ENCODE data around the gene GRK5.
"Not testable (repeated sequence)": the region's sequence is repeated elsewhere in the genome, so short reads cannot be mapped to it uniquely, and the experiment has no call there.

The GRK5 gene

GRCh38 chr10:119253433-119254174, 46.2 kb downstream of the GRK5 start:
- Histone ChIP-seq H3K36me3 (ENCODE audit: insufficient read depth, low read length) (no peaks in the 10 kb centered on the region), H3K9me3 (ENCODE audit: low read length) (no peaks in the 10 kb centered on the region), H3K27me3 (ENCODE audit: control insufficient read depth in 1 of 2, insufficient read depth in 2 of 2, low read length in 2 of 2) (no peaks in the 10 kb centered on the region), H3K4me3 (ENCODE audit: low read depth in 1 of 2, low read length in 2 of 2) (peak overlapping the region in 1 of 2 donors; percentile 28), H3K4me1 (ENCODE audit: insufficient read depth, low read length) (peaks cover 70% of the 10 kb centered on the region), H3K27ac (ENCODE audit: low read depth, low read length) (peak overlapping the region; percentile 89), H3K9ac (ENCODE audit: low read length) (peak overlapping the region; percentile 46)

- H3K4me1 ChIP-seq (ENCODE audit: insufficient read depth, low read length): peaks cover 71% of the 10 kb centered on the region
- peak overlapping the region; percentile 89 for H3K27ac ChIP-seq (ENCODE audit: low read depth, low read length)
- no peaks in the 10 kb centered on the region for H3K36me3 ChIP-seq (ENCODE audit: insufficient read depth, low read length)
- no peak overlapping the region for H3K9ac ChIP-seq (ENCODE audit: low read length)
- no peak overlapping the region for H3K4me3 ChIP-seq (ENCODE audit: low read depth in 1 of 2, low read length in 2 of 2)
- H3K9me3 ChIP-seq (ENCODE audit: low read length): no peaks in the 10 kb centered on the region
- no peaks in the 10 kb centered on the region for H3K27me3 ChIP-seq (ENCODE audit: control insufficient read depth in 1 of 2, insufficient read depth in 2 of 2, low read length in 2 of 2)
Observed at GRCh38 chr10:119254335-119254734, 47.0 kb downstream of the GRK5 start.

GRCh38 chr10:119256030-119256429, 48.7 kb downstream of the GRK5 start:
- H3K4me1 ChIP-seq (ENCODE audit: insufficient read depth, low read length): peaks cover 57% of the 10 kb centered on the region
- H3K4me3 ChIP-seq (ENCODE audit: low read depth in 1 of 2, low read length in 2 of 2): no peak overlapping the region
- H3K36me3 ChIP-seq (ENCODE audit: insufficient read depth, low read length): no peaks in the 10 kb centered on the region
- H3K9ac ChIP-seq (ENCODE audit: low read length): no peak overlapping the region
- H3K27ac ChIP-seq (ENCODE audit: low read depth, low read length): no peak overlapping the region
- H3K27me3 ChIP-seq (ENCODE audit: control insufficient read depth in 1 of 2, insufficient read depth in 2 of 2, low read length in 2 of 2): no peaks in the 10 kb centered on the region
- no peaks in the 10 kb centered on the region for H3K9me3 ChIP-seq (ENCODE audit: low read length)

- Histone ChIP-seq H3K4me1 (ENCODE audit: insufficient read depth, low read length) (peaks cover 48% of the 10 kb centered on the region), H3K27me3 (ENCODE audit: control insufficient read depth in 1 of 2, insufficient read depth in 2 of 2, low read length in 2 of 2) (no peaks in the 10 kb centered on the region), H3K4me3 (ENCODE audit: low read depth in 1 of 2, low read length in 2 of 2) (no peak overlapping the region), H3K27ac (ENCODE audit: low read depth, low read length) (no peak overlapping the region), H3K9me3 (ENCODE audit: low read length) (no peaks in the 10 kb centered on the region), H3K36me3 (ENCODE audit: insufficient read depth, low read length) (no peaks in the 10 kb centered on the region), H3K9ac (ENCODE audit: low read length) (no peak overlapping the region)
Observed at GRCh38 chr10:119256897-119257296, 49.5 kb downstream of the GRK5 start.

- no peaks in the 10 kb centered on the region for H3K27me3 ChIP-seq (ENCODE audit: control insufficient read depth in 1 of 2, insufficient read depth in 2 of 2, low read length in 2 of 2)
- H3K4me1 ChIP-seq (ENCODE audit: insufficient read depth, low read length): peaks cover 37% of the 10 kb centered on the region
- no peak overlapping the region for H3K27ac ChIP-seq (ENCODE audit: low read depth, low read length)
- no peak overlapping the region for H3K4me3 ChIP-seq (ENCODE audit: low read depth in 1 of 2, low read length in 2 of 2)
- H3K36me3 ChIP-seq (ENCODE audit: insufficient read depth, low read length): no peaks in the 10 kb centered on the region
- no peaks in the 10 kb centered on the region for H3K9me3 ChIP-seq (ENCODE audit: low read length)
- H3K9ac ChIP-seq (ENCODE audit: low read length): no peak overlapping the region
Observed at GRCh38 chr10:119257899-119258419, 50.6 kb downstream of the GRK5 start.

- peaks cover 26% of the 10 kb centered on the region for H3K4me1 ChIP-seq (ENCODE audit: insufficient read depth, low read length)
- no peak overlapping the region for H3K27ac ChIP-seq (ENCODE audit: low read depth, low read length)
Observed at GRCh38 chr10:119259345-119259744, 52.0 kb downstream of the GRK5 start.

GRCh38 chr10:119261016-119261415, 53.6 kb downstream of the GRK5 start:
- H3K36me3 ChIP-seq (ENCODE audit: insufficient read depth, low read length); H3K9ac ChIP-seq (ENCODE audit: low read length); H3K27me3 ChIP-seq (ENCODE audit: control insufficient read depth in 1 of 2, insufficient read depth in 2 of 2, low read length in 2 of 2); H3K4me3 ChIP-seq (ENCODE audit: low read depth in 1 of 2, low read length in 2 of 2); H3K9me3 ChIP-seq (ENCODE audit: low read length); H3K27ac ChIP-seq (ENCODE audit: low read depth, low read length): not testable (repeated sequence)
- peaks cover 13% of the 10 kb centered on the region for H3K4me1 ChIP-seq (ENCODE audit: insufficient read depth, low read length)

More at GRCh38 chr10:119259345-119259744, 52.0 kb downstream of the GRK5 start:
- Histone ChIP-seq H3K36me3 (ENCODE audit: insufficient read depth, low read length) (no peaks in the 10 kb centered on the region), H3K27me3 (ENCODE audit: control insufficient read depth in 1 of 2, insufficient read depth in 2 of 2, low read length in 2 of 2) (no peaks in the 10 kb centered on the region), H3K4me3 (ENCODE audit: low read depth in 1 of 2, low read length in 2 of 2) (no peak overlapping the region), H3K9me3 (ENCODE audit: low read length) (no peaks in the 10 kb centered on the region), H3K9ac (ENCODE audit: low read length) (no peak overlapping the region)

GRCh38 chr10:119263951-119264617, 56.7 kb downstream of the GRK5 start:
- H3K27me3 ChIP-seq (ENCODE audit: control insufficient read depth in 1 of 2, insufficient read depth in 2 of 2, low read length in 2 of 2): no peaks in the 10 kb centered on the region
- no peak overlapping the region for H3K9ac ChIP-seq (ENCODE audit: low read length)
- no peak overlapping the region for H3K27ac ChIP-seq (ENCODE audit: low read depth, low read length)
- H3K4me1 ChIP-seq (ENCODE audit: insufficient read depth, low read length): peaks cover 10% of the 10 kb centered on the region
- H3K36me3 ChIP-seq (ENCODE audit: insufficient read depth, low read length): no peaks in the 10 kb centered on the region
- H3K9me3 ChIP-seq (ENCODE audit: low read length): no peaks in the 10 kb centered on the region
- H3K4me3 ChIP-seq (ENCODE audit: low read depth in 1 of 2, low read length in 2 of 2): no peak overlapping the region

- Histone ChIP-seq H3K9ac (ENCODE audit: low read length) (no peak overlapping the region), H3K36me3 (ENCODE audit: insufficient read depth, low read length) (no peaks in the 10 kb centered on the region)
Observed at GRCh38 chr10:119265691-119266090, 58.3 kb downstream of the GRK5 start.

GRCh38 chr10:119267384-119267783, 60.0 kb downstream of the GRK5 start:
- Histone ChIP-seq H3K9me3 (ENCODE audit: low read length) (no peaks in the 10 kb centered on the region), H3K27me3 (ENCODE audit: control insufficient read depth in 1 of 2, insufficient read depth in 2 of 2, low read length in 2 of 2) (no peaks in the 10 kb centered on the region), H3K27ac (ENCODE audit: low read depth, low read length) (no peak overlapping the region), H3K36me3 (ENCODE audit: insufficient read depth, low read length) (no peaks in the 10 kb centered on the region), H3K9ac (ENCODE audit: low read length) (no peak overlapping the region), H3K4me3 (ENCODE audit: low read depth in 1 of 2, low read length in 2 of 2) (no peak overlapping the region), H3K4me1 (ENCODE audit: insufficient read depth, low read length) (peaks cover 32% of the 10 kb centered on the region)

More at GRCh38 chr10:119265691-119266090, 58.3 kb downstream of the GRK5 start:
- Histone ChIP-seq H3K4me1 (ENCODE audit: insufficient read depth, low read length) (peaks cover 17% of the 10 kb centered on the region), H3K4me3 (ENCODE audit: low read depth in 1 of 2, low read length in 2 of 2) (no peak overlapping the region), H3K27ac (ENCODE audit: low read depth, low read length) (no peak overlapping the region), H3K27me3 (ENCODE audit: control insufficient read depth in 1 of 2, insufficient read depth in 2 of 2, low read length in 2 of 2) (no peaks in the 10 kb centered on the region), H3K9me3 (ENCODE audit: low read length) (no peaks in the 10 kb centered on the region)

- Histone ChIP-seq H3K9me3 (ENCODE audit: low read length) (no peaks in the 10 kb centered on the region), H3K4me1 (ENCODE audit: insufficient read depth, low read length) (peaks cover 32% of the 10 kb centered on the region), H3K9ac (ENCODE audit: low read length) (no peak overlapping the region), H3K36me3 (ENCODE audit: insufficient read depth, low read length) (no peaks in the 10 kb centered on the region), H3K4me3 (ENCODE audit: low read depth in 1 of 2, low read length in 2 of 2) (no peak overlapping the region), H3K27ac (ENCODE audit: low read depth, low read length) (no peak overlapping the region), H3K27me3 (ENCODE audit: control insufficient read depth in 1 of 2, insufficient read depth in 2 of 2, low read length in 2 of 2) (no peaks in the 10 kb centered on the region)
Observed at GRCh38 chr10:119268428-119268827, 61.1 kb downstream of the GRK5 start.
